ENCODE measurements around the gene HHIPL2. TPM values are rescaled to one million over a fixed set of nuclear protein-coding genes. Genes with fewer than 3 reads are reported as not detected.
"Not testable (repeated sequence)": the region's sequence is repeated elsewhere in the genome, so short reads cannot be mapped to it uniquely, and the experiment has no call there.

Gene HHIPL2
- total and polyA plus RNA-seq, 10 donors = 0.10 to 1.1 (median 0.36) TPM; not detected in 4

- H3K4me1 ChIP-seq; H3K9me3 ChIP-seq; H3K4me3 ChIP-seq; DNase-seq; H3K36me3 ChIP-seq; H3K27me3 ChIP-seq (replicated peaks in 1 of 7); H3K27ac ChIP-seq; intact Hi-C loops (cut with DNase I; ENCODE audit: low total_unique reads): not testable (repeated sequence)
- WGBS, 5 donors = 91 to 96% (median 93%) methylated on average over 3 to 5 of the region's 5 CpGs
Observed at GRCh38 chr1:222476436-222476835, 71.5 kb downstream of the HHIPL2 start.

DNA sequence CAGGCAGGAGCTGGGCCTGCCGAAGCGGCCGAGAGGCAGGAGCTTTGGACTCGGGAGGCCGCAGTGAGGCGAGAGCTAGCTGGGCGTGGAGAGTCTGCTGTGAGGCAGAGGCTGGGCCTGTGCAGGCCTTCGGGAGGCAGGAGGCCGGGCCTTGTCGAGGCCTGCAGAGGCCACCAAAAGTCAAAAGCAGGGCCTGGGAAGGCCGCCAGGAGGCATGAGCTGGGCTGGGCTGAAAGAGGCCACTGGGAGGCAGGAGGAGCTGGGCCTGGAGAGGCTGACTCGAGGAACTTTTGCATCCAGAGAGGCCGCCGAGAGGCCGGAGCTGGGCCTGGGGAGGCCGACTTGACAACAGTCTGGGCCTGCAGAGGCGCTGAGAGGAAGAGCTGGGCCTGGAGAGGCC is 74.2 kb downstream of the HHIPL2 start:
- WGBS, 5 donors = 91 to 97% (median 95%) methylated on average over 17 of the region's 17 CpGs
- H3K27me3 ChIP-seq (replicated peaks in 1 of 7); intact Hi-C loops (cut with DNase I; ENCODE audit: low total_unique reads); H3K36me3 ChIP-seq; DNase-seq; H3K4me1 ChIP-seq; H3K27ac ChIP-seq; H3K9me3 ChIP-seq; H3K4me3 ChIP-seq: not testable (repeated sequence)

GRCh38 chr1:222472776-222473540 is 74.9 kb downstream of the HHIPL2 start:
- H3K9me3 ChIP-seq; DNase-seq; H3K4me1 ChIP-seq; H3K27me3 ChIP-seq (replicated peaks in 1 of 7); intact Hi-C loops (cut with DNase I; ENCODE audit: low total_unique reads); H3K36me3 ChIP-seq; H3K27ac ChIP-seq; H3K4me3 ChIP-seq: not testable (repeated sequence)
- 95 to 98% (median 96%) methylated on average over 26 to 33 of the region's 33 CpGs for WGBS, 5 donors

Small RNAs within 50 kb of the gene (small RNA-seq; reads per million reads assigned to genes)
- gene RNU6-791P = 0 reads per million in 4 donors

Other genes starting within 250 kb of the HHIPL2 start
- 10 to 100 TPM in 6 of 7 donors, 1 to 10 TPM in 1; 7.9 to 14.9 (median 11.8) TPM for gene TAF1A, start 41.8 kb upstream of the HHIPL2 start, total RNA-seq
- 1 to 10 TPM; 4.0 to 5.2 (median 4.9) TPM for gene TAF1A, start 41.8 kb upstream of the HHIPL2 start, polyA plus RNA-seq
- 10 to 100 TPM; 41.6 to 68.8 (median 56.5) TPM for gene MIA3, start 70.0 kb upstream of the HHIPL2 start, total RNA-seq
- 10 to 100 TPM; 25.4 to 31.8 (median 26.0) TPM for gene MIA3, start 70.0 kb upstream of the HHIPL2 start, polyA plus RNA-seq
- 10 to 100 TPM; 42.7 to 57.8 (median 53.0) TPM for gene AIDA, start 164.4 kb upstream of the HHIPL2 start, total RNA-seq
- gene AIDA, start 164.4 kb upstream of the HHIPL2 start, polyA plus RNA-seq = 10 to 100 TPM; 33.0 to 50.3 (median 39.8) TPM
- gene BROX, start 164.5 kb upstream of the HHIPL2 start, total RNA-seq = 10 to 100 TPM; 35.5 to 76.6 (median 57.5) TPM
- 10 to 100 TPM; 18.5 to 24.6 (median 20.6) TPM for gene BROX, start 164.5 kb upstream of the HHIPL2 start, polyA plus RNA-seq
- gene FAM177B, start 189.1 kb upstream of the HHIPL2 start, total RNA-seq = 10 to 100 TPM in 2 of 7 donors, 1 to 10 TPM in 4, under 1 TPM in 1; 0.91 to 19.1 (median 7.0) TPM
- 10 to 100 TPM in 1 of 3 donors, 1 to 10 TPM in 2; 5.5 to 11.3 (median 6.6) TPM for gene FAM177B, start 189.1 kb upstream of the HHIPL2 start, polyA plus RNA-seq